Measurements from ENCODE around the gene MBD3L4. TPM values are rescaled to one million over a fixed set of nuclear protein-coding genes. Genes with fewer than 3 reads are reported as not detected.

The MBD3L4 gene
- total and polyA plus RNA-seq, 10 of the 15 experiments (the other 5 are each of a cell fraction or from before 2014, with no cell fraction given): not detected

DNA sequence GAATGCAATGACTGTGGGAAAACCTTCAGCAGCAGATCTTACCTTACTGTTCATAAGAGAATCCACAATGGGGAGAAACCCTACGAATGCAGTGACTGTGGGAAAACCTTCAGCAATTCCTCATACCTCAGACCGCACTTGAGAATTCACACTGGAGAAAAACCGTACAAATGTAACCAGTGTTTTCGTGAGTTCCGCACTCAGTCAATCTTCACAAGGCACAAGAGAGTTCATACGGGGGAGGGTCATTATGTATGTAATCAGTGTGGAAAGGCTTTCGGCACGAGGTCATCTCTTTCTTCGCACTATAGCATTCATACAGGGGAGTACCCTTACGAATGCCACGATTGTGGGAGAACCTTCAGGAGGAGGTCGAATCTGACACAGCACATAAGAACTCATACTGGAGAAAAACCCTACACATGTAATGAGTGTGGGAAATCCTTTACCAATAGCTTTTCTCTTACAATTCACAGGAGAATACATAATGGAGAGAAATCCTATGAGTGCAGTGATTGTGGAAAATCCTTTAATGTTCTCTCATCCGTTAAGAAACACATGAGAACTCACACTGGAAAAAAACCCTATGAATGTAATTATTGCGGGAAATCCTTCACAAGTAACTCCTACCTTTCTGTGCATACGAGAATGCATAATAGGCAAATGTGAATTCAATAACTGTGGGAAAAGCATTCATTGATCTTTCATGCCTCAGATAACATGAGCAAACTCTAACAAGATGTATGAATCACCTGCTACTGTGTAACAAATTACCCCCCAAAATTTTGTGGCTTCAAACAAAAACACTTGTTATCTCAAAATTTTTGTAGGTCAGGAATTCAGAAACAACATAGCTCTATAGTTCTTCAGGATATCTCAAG lies 43.3 kb upstream of the MBD3L4 start (continued):
- TF ChIP-seq SUZ12 (IDR thresholded peaks at IDR 0.05; ENCODE audit: unreplicated experiment): no peak
- no peak for TF ChIP-seq ZNF687 (IDR thresholded peaks at IDR 0.05)
- TF ChIP-seq, protein P1, sequence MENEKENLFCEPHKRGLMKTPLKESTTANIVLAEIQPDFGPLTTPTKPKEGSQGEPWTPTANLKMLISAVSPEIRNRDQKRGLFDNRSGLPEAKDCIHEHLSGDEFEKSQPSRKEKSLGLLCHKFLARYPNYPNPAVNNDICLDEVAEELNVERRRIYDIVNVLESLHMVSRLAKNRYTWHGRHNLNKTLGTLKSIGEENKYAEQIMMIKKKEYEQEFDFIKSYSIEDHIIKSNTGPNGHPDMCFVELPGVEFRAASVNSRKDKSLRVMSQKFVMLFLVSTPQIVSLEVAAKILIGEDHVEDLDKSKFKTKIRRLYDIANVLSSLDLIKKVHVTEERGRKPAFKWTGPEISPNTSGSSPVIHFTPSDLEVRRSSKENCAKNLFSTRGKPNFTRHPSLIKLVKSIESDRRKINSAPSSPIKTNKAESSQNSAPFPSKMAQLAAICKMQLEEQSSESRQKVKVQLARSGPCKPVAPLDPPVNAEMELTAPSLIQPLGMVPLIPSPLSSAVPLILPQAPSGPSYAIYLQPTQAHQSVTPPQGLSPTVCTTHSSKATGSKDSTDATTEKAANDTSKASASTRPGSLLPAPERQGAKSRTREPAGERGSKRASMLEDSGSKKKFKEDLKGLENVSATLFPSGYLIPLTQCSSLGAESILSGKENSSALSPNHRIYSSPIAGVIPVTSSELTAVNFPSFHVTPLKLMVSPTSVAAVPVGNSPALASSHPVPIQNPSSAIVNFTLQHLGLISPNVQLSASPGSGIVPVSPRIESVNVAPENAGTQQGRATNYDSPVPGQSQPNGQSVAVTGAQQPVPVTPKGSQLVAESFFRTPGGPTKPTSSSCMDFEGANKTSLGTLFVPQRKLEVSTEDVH (IDR thresholded peaks at IDR 0.05; ENCODE audit: low read depth, partially characterized antibody): no peak
- no peak for TF ChIP-seq MYC (IDR thresholded peaks at IDR 0.05; ENCODE audit: insufficient read depth, insufficient read length, insufficient replicate concordance, low read length, severe bottlenecking)
- peak; percentile 71; the same call in 1 of the 2 replicates for TF ChIP-seq MLLT1 (IDR thresholded peaks at IDR 0.05)
- TF ChIP-seq NFYB (IDR thresholded peaks at IDR 0.05; ENCODE audit: insufficient read depth, low read depth, low read length): no peak
- TF ChIP-seq, protein P2, sequence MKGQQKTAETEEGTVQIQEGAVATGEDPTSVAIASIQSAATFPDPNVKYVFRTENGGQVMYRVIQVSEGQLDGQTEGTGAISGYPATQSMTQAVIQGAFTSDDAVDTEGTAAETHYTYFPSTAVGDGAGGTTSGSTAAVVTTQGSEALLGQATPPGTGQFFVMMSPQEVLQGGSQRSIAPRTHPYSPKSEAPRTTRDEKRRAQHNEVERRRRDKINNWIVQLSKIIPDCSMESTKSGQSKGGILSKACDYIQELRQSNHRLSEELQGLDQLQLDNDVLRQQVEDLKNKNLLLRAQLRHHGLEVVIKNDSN (IDR thresholded peaks at IDR 0.05; ENCODE audit: borderline replicate concordance, extremely low read length, insufficient read depth, low read depth, low read length): no peak
- TF ChIP-seq BCL3 (IDR thresholded peaks at IDR 0.05; ENCODE audit: borderline replicate concordance, insufficient read depth, low read depth, low read length, poor library complexity, severe bottlenecking): no peak
- TF ChIP-seq CBX3 (IDR thresholded peaks at IDR 0.05; ENCODE audit: borderline replicate concordance, low read depth): no peak
- peak; percentile 85; the same call in 1 of the 2 replicates for TF ChIP-seq ZNF217 (IDR thresholded peaks at IDR 0.05)
- no peak for TF ChIP-seq NFIC (IDR thresholded peaks at IDR 0.05; ENCODE audit: low read depth, low read length)
- TF ChIP-seq GATAD2B (conservative IDR thresholded peaks at IDR 0.05; ENCODE audit: low read depth): no peak
- TF ChIP-seq FOS (IDR thresholded peaks at IDR 0.05; ENCODE audit: borderline replicate concordance, extremely low read depth, insufficient read length): no peak
- TF ChIP-seq BCL11A (IDR thresholded peaks at IDR 0.05; ENCODE audit: low read depth, low read length): no peak
- no peak for TF ChIP-seq SP1 (IDR thresholded peaks at IDR 0.05; ENCODE audit: low read depth, low read length)
- TF ChIP-seq ZNF207 (IDR thresholded peaks at IDR 0.05; ENCODE audit: borderline replicate concordance): no peak
- TF ChIP-seq SIX5 (IDR thresholded peaks at IDR 0.05; ENCODE audit: low read depth, low read length, severe bottlenecking): no peak

Measured in GM12878 (cell line).